Measurements from ENCODE around the gene UBE2B.

GRCh38 chr5:134432677-134433359 lies 61.4 kb downstream of the UBE2B start:
- TF ChIP-seq CTCF (IDR thresholded peaks at IDR 0.05): no peak
- no peak for TF ChIP-seq POLR2A (IDR thresholded peaks at IDR 0.05)
- no peak for TF ChIP-seq EP300 (IDR thresholded peaks at IDR 0.05)

Data from tibial nerve (tissue), 4 donors.